CD4-positive, CD25-positive, alpha-beta regulatory T cell (primary cell): Measurements from ENCODE around the gene ZCCHC3. TPM values are rescaled to one million over a fixed set of nuclear protein-coding genes. Genes with fewer than 3 reads are reported as not detected.

Source experiments
- ATAC-seq, 2 donors: fragments of 150-1000 bp; cut with Tn5 transposase; one replicate each; pipeline ENCODE4 v1.10.0; 2021; ENCODE audit warnings: low read depth in 2 of 2, moderate number of reproducible peaks in 2 of 2, moderate library complexity in 1 of 2
- DNase-seq, 3 donors: peaks; one replicate each; pipeline versions ENCODE4 v3.0.0 to v3.0.0-alpha.2; 2012 to 2022; ENCODE audit warnings: mixed read lengths in 1 of 3
- H3K27ac ChIP-seq: one replicate; pipeline ENCODE4 v1.7.0; 2013; ENCODE audit warnings: mild to moderate bottlenecking, low read length; ENCODE audit not compliant: insufficient read depth, poor library complexity, severe bottlenecking
- H3K27me3 ChIP-seq: one replicate; pipeline ENCODE4 v1.7.0; 2013; ENCODE audit warnings: low read length; ENCODE audit not compliant: control insufficient read depth, insufficient read depth
- H3K36me3 ChIP-seq: one replicate; pipeline ENCODE4 v1.7.0; 2013; ENCODE audit warnings: mild to moderate bottlenecking, low read length, moderate library complexity; ENCODE audit not compliant: control insufficient read depth, insufficient read depth
- H3K4me1 ChIP-seq: 2 replicates; pipeline ENCODE4 v1.7.0; 2013; ENCODE audit warnings: mild to moderate bottlenecking, low read length; ENCODE audit not compliant: insufficient read depth, control insufficient read depth, poor library complexity, severe bottlenecking
- H3K4me3 ChIP-seq: one replicate; pipeline ENCODE4 v1.7.0; 2013; ENCODE audit warnings: low read depth, mild to moderate bottlenecking, low read length, moderate library complexity
- H3K9me3 ChIP-seq, 2 experiments: 1 replicate in 1 of 2; 2 replicates in 1 of 2; pipeline ENCODE4 v1.7.0; 2013; ENCODE audit warnings: low read length in 2 of 2, mild to moderate bottlenecking in 1 of 2, moderate library complexity in 1 of 2; ENCODE audit not compliant: control insufficient read depth in 2 of 2
- H3K27ac Mint-ChIP-seq, 3 donors: one replicate each; pipeline ENCODE4 v1.8.0; 2020 to 2022; ENCODE audit warnings: mild to moderate bottlenecking in 3 of 3, mixed read lengths in 3 of 3, moderate library complexity in 2 of 3
- H3K27me3 Mint-ChIP-seq: one replicate; pipeline ENCODE4 v1.8.0; 2022; ENCODE audit warnings: mild to moderate bottlenecking, mixed read lengths
- H3K36me3 Mint-ChIP-seq: one replicate; pipeline ENCODE4 v1.8.0; 2020; ENCODE audit warnings: mixed read lengths
- H3K4me1 Mint-ChIP-seq, 4 donors: one replicate each; pipeline ENCODE4 v1.8.0; 2020 to 2022; ENCODE audit warnings: mixed read lengths in 4 of 4, mild to moderate bottlenecking in 1 of 4
- H3K4me3 Mint-ChIP-seq, 4 donors: one replicate each; pipeline ENCODE4 v1.8.0; 2020 to 2022; ENCODE audit warnings: mild to moderate bottlenecking in 4 of 4, mixed read lengths in 4 of 4, moderate library complexity in 3 of 4
- H3K9me3 Mint-ChIP-seq, 7 donors: one replicate each; pipeline ENCODE4 v1.8.0; 2020 to 2022; ENCODE audit warnings: mixed read lengths in 7 of 7, mild to moderate bottlenecking in 3 of 7, moderate library complexity in 2 of 7
- polyA plus RNA-seq, 4 donors: library from polyadenylated mRNA; unstranded; fragments of 300-500 nt; fragmentation: Illumina TruSeq; gene quantifications; one replicate each; pipeline ENCODE4 v1.2.3, GENCODE V29; 2021
- total RNA-seq: library from RNA; stranded (reverse); gene quantifications from one replicate; pipeline ENCODE4 v1.2.3, GENCODE V29; 2022

Gene ZCCHC3
- total and polyA plus RNA-seq, 5 donors from 2014 or later, result 5.9 to 19.7 (median 8.9) TPM

DNA sequence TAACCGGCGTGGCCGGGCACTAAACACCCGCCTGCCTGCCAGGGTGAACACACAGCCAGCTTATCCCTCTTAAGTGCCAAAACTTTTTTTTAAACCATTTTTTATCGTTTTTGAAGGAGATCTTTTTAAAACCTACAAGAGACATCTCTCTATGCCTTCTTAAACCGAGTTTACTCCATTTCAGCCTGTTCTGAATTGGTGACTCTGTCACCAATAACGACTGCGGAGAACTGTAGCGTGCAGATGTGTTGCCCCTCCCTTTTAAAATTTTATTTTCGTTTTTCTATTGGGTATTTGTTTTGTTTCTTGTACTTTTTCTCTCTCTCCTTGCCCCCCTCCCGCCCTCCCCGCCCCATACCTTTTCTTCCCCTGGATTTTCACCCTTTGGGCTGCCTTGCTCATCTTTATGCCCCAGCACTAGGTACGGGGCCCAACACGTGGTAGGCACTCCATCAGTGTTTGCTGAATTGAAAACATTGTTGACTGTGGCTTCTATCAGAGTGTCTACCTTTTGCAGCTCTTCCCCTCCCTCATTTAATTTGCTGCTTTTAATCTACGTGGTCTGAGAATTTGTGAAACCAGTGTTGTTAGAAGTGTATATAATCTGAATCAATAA, 1.5 kb downstream of the ZCCHC3 start:
- Histone ChIP-seq H3K9me3 (no peaks in the 10 kb centered on the region), H3K36me3 (peaks cover 8% of the 10 kb centered on the region), H3K27ac (peak overlapping the region; percentile 83), H3K4me1 (peaks cover 31% of the 10 kb centered on the region), H3K27me3 (no peaks in the 10 kb centered on the region), H3K4me3 (peak overlapping the region; percentile 78)
- H3K27me3 Mint-ChIP-seq, result peaks cover 8% of the 10 kb centered on the region
- H3K36me3 Mint-ChIP-seq, result peaks cover 6% of the 10 kb centered on the region
- H3K9me3 Mint-ChIP-seq, result no peaks in the 10 kb centered on the region
- H3K4me3 Mint-ChIP-seq, result peak overlapping the region; percentile 95 to 100 (median 98)
- ATAC-seq (peak; percentile 9 to 13), DNase-seq (no peak)
- peak overlapping the region; percentile 88 to 99 (median 98) for H3K27ac Mint-ChIP-seq
- peaks cover 23 to 61% (median 42%) of the 10 kb centered on the region in 4 donors for H3K4me1 Mint-ChIP-seq

DNA sequence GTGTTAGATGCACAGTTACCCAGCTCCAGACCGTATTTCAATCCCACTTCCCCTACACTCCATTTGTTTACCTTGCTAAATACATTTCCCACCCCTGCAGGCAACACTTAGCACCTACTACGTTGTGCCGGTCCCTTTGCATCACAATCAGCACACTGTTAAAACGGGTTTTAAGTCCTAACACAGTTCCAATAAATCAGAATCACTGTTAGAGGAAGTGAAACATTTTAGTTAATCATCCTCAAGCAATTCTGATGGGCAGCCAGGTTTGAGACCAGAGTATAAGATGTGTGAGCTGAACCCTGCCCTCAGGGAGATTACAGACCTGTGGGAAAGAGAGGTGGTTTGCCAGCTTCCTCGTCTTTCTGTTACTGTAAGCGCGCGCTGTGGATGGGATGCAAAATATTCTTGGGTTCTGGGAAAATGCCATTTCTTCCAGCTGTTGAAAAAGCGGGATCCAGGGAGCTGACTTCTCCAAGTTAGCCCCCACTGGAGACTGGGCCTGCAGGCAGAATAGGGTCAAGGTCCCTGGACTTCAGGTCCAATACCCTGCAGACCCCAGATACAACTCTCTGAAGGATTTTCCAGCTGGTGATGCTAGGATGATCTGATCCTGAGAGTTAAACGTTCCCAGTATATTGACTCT, 3.1 kb downstream of the ZCCHC3 start:
- ATAC-seq (no peak), DNase-seq (no peak)
- Mint-ChIP-seq H3K27me3 (peaks cover 8% of the 10 kb centered on the region), H3K4me3 (peak overlapping the region; percentile 75 to 100 (median 96)), H3K4me1 (peaks cover 23 to 61% (median 42%) of the 10 kb centered on the region in 4 donors), H3K36me3 (peaks cover 6% of the 10 kb centered on the region), H3K9me3 (no peaks in the 10 kb centered on the region), H3K27ac (peak overlapping the region; percentile 37 to 68 (median 54))
- H3K4me3 ChIP-seq, result peak overlapping the region; percentile 78
- no peaks in the 10 kb centered on the region for H3K27me3 ChIP-seq
- H3K36me3 ChIP-seq, result peaks cover 8% of the 10 kb centered on the region
- H3K27ac ChIP-seq, result no peak overlapping the region
- H3K9me3 ChIP-seq, result no peaks in the 10 kb centered on the region
- peaks cover 31% of the 10 kb centered on the region for H3K4me1 ChIP-seq

DNA sequence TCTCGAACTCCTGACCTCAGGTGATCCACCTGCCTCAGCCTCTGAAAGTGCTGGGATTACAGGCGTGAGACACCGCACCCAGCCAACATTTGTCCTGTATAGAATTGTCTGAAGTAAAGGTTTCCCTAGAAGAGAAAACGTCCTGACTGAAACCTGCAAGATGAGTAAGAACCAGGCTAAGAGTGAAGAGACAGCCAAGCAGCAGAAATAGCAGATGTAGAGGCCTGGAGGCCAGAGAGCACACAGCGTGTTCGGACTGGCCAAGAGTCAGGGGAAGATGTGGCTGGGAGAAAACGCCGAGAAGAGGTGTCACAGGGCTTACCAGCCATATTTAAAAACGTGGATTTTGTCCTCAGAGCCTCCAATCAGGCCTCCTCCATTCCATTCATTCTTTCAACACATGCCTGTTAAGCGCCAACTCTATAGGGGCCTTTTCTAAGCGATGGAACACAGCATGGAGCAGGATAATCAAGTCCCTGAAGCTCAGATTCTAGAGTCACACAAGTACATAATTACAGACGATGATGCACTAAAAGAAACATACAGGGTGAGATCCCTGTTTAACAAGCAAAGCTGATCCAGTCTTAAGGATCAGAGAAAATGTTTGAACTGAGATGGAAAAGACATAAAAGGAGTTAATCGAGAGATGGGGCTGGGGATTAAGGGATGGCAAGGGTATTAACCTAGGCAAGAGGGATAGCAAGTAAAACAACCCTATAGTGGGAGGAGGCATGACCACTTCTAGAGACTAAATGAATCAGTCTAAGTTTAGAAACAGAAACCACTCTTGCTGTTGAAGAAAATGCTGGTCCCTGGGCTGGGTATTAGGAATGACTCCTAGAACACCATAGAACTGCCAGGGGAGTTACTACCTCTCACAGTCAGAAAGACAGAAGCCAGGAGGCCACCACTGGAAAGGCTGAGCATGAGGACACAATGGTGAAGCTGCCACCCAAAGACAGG, 4.8 kb downstream of the ZCCHC3 start:
- Histone ChIP-seq H3K4me3 (no peak overlapping the region), H3K27ac (no peak overlapping the region), H3K9me3 (no peaks in the 10 kb centered on the region), H3K27me3 (no peaks in the 10 kb centered on the region), H3K4me1 (peaks cover 24% of the 10 kb centered on the region), H3K36me3 (peaks cover 8% of the 10 kb centered on the region)
- Mint-ChIP-seq H3K4me1 (peaks cover 17 to 45% (median 31%) of the 10 kb centered on the region in 4 donors), H3K4me3 (peak overlapping the region in 2 of 4 donors; percentile 14 to 59), H3K9me3 (no peaks in the 10 kb centered on the region), H3K27ac (peak overlapping the region in 1 of 3 donors; percentile 34), H3K36me3 (peaks cover 6% of the 10 kb centered on the region), H3K27me3 (peaks cover 8% of the 10 kb centered on the region)
- ATAC-seq, result no peak
- DNase-seq, result no peak

DNA sequence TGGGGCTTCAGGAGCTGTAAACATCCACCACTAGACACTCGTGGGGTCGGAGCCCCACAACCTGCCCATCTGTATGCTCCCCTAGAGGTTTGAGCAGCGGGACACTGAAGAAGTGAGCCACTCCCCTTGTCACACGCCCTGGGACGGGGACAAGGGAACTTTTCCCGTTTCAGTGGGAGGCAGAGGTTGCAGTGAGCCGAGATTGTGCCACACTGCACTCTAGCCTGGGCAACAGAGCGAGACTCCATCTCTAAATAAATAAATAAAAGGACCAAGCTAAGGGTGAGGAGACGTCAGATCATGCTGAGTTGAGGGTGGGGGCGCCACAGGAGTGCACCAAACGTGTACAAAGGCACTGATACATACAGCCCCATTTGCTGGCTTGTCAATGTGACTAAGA, 8.4 kb downstream of the ZCCHC3 start:
- no peaks in the 10 kb centered on the region for H3K27me3 ChIP-seq
- no peak overlapping the region for H3K27ac ChIP-seq
- no peaks in the 10 kb centered on the region for H3K27me3 Mint-ChIP-seq
- DNase-seq, result no peak
- H3K9me3 ChIP-seq, result no peaks in the 10 kb centered on the region
- H3K4me3 Mint-ChIP-seq, result peak overlapping the region in 1 of 4 donors; percentile 7
- H3K4me3 ChIP-seq, result no peak overlapping the region
- H3K4me1 Mint-ChIP-seq, result peaks cover 5 to 21% (median 20%) of the 10 kb centered on the region in 4 donors
- peaks cover 6% of the 10 kb centered on the region for H3K4me1 ChIP-seq
- H3K27ac Mint-ChIP-seq, result no peak overlapping the region
- peaks cover 0 to 2% (median 0%) of the 10 kb centered on the region in 7 donors for H3K9me3 Mint-ChIP-seq
- H3K36me3 Mint-ChIP-seq, result peaks cover 6% of the 10 kb centered on the region
- no peaks in the 10 kb centered on the region for H3K36me3 ChIP-seq
- ATAC-seq, result no peak

DNA sequence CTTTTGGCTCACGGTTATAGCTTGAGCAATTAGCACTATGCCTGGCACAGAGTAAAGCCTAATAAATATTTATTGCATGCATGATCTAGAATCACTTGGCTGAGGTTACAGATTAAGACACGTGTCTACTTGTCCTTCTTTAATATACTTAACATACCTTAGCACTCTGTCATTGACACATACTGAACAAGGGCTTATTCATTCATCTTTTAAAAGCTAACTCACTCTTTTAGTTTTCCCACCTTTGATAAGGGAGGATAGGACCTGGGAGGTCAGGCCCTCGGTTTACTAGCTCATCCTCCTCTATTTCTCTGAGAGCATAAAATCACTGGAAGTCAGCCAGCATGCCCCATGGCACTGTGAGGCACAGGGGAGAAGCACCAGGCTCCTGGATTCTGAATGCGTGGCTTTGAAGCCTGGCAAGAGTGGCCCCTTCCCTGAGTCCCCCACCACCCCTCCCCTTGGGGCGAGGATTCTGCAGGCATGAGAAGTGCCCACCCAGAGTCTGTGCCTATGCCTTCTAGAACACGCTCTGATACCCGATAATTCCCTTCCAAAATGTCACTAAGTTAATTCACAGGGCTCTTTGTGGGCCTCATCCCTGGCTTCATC, 11.2 kb downstream of the ZCCHC3 start:
- H3K4me3 ChIP-seq, result no peak overlapping the region
- H3K9me3 Mint-ChIP-seq, result peaks cover 0 to 2% (median 0%) of the 10 kb centered on the region in 7 donors
- ATAC-seq, result no peak
- DNase-seq, result no peak
- peaks cover 8% of the 10 kb centered on the region for H3K4me1 ChIP-seq
- no peaks in the 10 kb centered on the region for H3K9me3 ChIP-seq
- H3K36me3 ChIP-seq, result no peaks in the 10 kb centered on the region
- peak overlapping the region in 1 of 3 donors; percentile 29 for H3K27ac Mint-ChIP-seq
- peaks cover 4% of the 10 kb centered on the region for H3K27me3 Mint-ChIP-seq
- H3K4me3 Mint-ChIP-seq, result peak overlapping the region in 1 of 4 donors; percentile 38
- no peaks in the 10 kb centered on the region for H3K27me3 ChIP-seq
- peaks cover 0 to 18% (median 8%) of the 10 kb centered on the region in 4 donors for H3K4me1 Mint-ChIP-seq
- no peak overlapping the region for H3K27ac ChIP-seq
- no peaks in the 10 kb centered on the region for H3K36me3 Mint-ChIP-seq

DNA sequence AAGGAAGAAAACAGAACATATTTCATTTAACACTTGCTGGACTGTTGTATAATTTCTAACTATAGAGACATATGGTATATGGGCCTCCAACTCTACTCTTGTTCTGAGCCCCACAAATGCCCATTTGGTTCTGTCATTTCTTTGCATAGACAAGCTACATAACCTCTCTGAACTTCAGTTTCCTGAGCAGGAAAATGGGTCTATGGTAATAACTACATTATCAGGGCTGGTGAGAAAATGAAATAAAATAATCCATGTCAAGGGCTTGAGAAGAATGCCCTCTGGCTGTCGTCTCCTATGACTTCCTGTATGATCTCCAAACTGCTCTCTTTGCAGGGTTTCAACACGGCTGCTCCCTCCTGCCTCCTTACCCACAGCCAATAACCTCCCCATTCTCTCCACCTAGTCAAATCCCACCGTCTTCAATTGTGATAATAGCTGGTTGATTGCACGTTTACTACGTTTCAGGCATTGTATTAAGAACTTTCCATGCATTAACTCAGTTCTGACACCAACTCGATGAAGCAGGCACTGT, 12.0 kb downstream of the ZCCHC3 start:
- ATAC-seq, result no peak
- Histone ChIP-seq H3K36me3 (no peaks in the 10 kb centered on the region), H3K27ac (no peak overlapping the region), H3K4me1 (peaks cover 8% of the 10 kb centered on the region), H3K27me3 (no peaks in the 10 kb centered on the region), H3K4me3 (no peak overlapping the region), H3K9me3 (no peaks in the 10 kb centered on the region)
- Mint-ChIP-seq H3K36me3 (no peaks in the 10 kb centered on the region), H3K27me3 (peaks cover 4% of the 10 kb centered on the region), H3K4me3 (peak overlapping the region in 3 of 4 donors; percentile 6 to 58 (median 30)), H3K4me1 (peaks cover 0 to 18% (median 6%) of the 10 kb centered on the region in 4 donors), H3K9me3 (peaks cover 0 to 2% (median 0%) of the 10 kb centered on the region in 7 donors), H3K27ac (peak overlapping the region in 2 of 3 donors; percentile 23 to 79)
- no peak for DNase-seq
